Measurements from ENCODE around the gene NOL3. TPM values are rescaled to one million over a fixed set of nuclear protein-coding genes. Genes with fewer than 3 reads are reported as not detected.

NOL3 gene
- total RNA-seq, 1 experiment from 2014 or later, result 91.6 TPM

DNA sequence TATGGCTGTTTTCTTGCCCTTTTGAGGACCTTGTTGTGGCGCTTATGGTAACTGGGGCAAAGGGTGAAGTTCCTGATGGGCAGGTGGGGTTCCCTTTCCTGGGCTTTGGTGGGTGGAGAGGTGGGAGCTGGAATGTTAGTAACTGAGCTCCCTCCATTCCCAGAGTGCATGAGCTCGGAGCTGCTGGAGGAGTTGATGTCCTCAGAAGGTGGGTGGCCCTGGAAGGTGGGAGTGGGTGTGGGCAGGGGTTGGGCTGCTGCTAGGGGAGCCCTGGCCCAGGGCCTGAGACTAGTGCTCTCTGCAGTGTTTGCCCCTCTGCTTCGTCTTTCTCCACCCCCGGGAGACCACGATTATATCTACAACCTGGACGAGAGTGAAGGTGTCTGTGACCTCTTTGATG is 27.4 kb downstream of the NOL3 start:
- no peaks in the 10 kb centered on the region for H3K9me2 ChIP-seq (replicated peaks; ENCODE audit: low read length)
- TF ChIP-seq, protein P1, sequence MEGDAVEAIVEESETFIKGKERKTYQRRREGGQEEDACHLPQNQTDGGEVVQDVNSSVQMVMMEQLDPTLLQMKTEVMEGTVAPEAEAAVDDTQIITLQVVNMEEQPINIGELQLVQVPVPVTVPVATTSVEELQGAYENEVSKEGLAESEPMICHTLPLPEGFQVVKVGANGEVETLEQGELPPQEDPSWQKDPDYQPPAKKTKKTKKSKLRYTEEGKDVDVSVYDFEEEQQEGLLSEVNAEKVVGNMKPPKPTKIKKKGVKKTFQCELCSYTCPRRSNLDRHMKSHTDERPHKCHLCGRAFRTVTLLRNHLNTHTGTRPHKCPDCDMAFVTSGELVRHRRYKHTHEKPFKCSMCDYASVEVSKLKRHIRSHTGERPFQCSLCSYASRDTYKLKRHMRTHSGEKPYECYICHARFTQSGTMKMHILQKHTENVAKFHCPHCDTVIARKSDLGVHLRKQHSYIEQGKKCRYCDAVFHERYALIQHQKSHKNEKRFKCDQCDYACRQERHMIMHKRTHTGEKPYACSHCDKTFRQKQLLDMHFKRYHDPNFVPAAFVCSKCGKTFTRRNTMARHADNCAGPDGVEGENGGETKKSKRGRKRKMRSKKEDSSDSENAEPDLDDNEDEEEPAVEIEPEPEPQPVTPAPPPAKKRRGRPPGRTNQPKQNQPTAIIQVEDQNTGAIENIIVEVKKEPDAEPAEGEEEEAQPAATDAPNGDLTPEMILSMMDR (conservative IDR thresholded peaks at IDR 0.05; ENCODE audit: low read depth, low read length), result no peak
- TF ChIP-seq EZH2phosphoT487 (IDR thresholded peaks at IDR 0.05; ENCODE audit: borderline replicate concordance, low read length), result no peak
- no peak for TF ChIP-seq EZH2 (IDR thresholded peaks at IDR 0.05; ENCODE audit: low read length, unreplicated experiment)
- POLR2A ChIA-PET (ENCODE audit: unreplicated experiment), result interaction anchor here (0.6 kb wide), 1 partner anchor 1499 kb away, joined by 4 read pairs; no protein-coding TSS in a partner anchor
- peaks cover 23% of the 10 kb centered on the region for H3K79me2 ChIP-seq (ENCODE audit: low read length)
- CTCF ChIA-PET, result interaction anchor here (0.9 to 2.3 kb wide), 3 partner anchors 29 to 49 kb away, joined by 3 to 9 read pairs (median 5); partner anchors contain the start of gene TMEM208
- H3F3A ChIP-seq (ENCODE audit: low read length, unreplicated experiment), result no peaks in the 10 kb centered on the region
- no peak for DNase-seq
- no peak overlapping the region for H3K27ac ChIP-seq (ENCODE audit: low read length)
- no TSS peak for BruUV-seq (replicated peaks)
- H2AFZ ChIP-seq (ENCODE audit: low read length), result no peak overlapping the region
- H3K27me3 ChIP-seq (ENCODE audit: low read length), result no peaks in the 10 kb centered on the region
- no peak overlapping the region for H3K4me2 ChIP-seq (ENCODE audit: low read length)
- no peak for ATAC-seq
- peaks cover 11% of the 10 kb centered on the region for H3K4me1 ChIP-seq (ENCODE audit: insufficient read depth, low read length)
- no peaks in the 10 kb centered on the region for H3K9me3 ChIP-seq (ENCODE audit: low read length)
- intact Hi-C loops (cut with micrococcal nuclease), result loop anchor here (10.0 kb wide), 1 partner anchor 47 kb away; the partner anchor contains the start of genes FHOD1 and SLC9A5
- H3K9ac ChIP-seq (ENCODE audit: low read length), result no peak overlapping the region
- no peak overlapping the region for H3K4me3 ChIP-seq (ENCODE audit: low read length)
- H4K20me1 ChIP-seq (ENCODE audit: low read length), result no peaks in the 10 kb centered on the region; the same call in none of the 2 replicates
- H3K36me3 ChIP-seq (ENCODE audit: low read depth, low read length), result peaks cover 18% of the 10 kb centered on the region; the same call in 1 of the 2 replicates

DNA sequence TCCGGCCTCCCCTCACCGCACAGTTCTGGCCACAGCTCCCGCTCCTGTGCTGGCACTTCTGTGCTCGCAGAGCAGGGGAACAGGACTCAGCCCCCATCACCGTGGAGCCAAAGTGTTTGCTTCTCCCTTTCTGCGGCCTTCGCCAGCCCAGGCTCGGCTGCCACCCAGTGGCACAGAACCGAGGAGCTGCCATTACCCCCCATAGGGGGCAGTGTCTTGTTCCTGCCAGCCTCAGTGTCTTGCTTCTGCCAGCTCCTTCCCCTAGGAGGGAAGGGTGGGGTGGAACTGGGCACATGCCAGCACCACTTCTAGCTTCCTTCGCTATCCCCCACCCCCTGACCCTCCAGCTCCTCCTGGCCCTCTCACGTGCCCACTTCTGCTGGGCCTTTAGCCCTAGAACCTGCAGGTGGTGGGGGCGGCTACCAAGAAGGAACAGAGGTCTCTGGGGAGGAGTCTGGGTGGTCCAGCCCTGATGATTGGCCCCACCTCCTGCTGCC is 27.9 kb downstream of the NOL3 start:
- Histone ChIP-seq H3K9ac (ENCODE audit: low read length) (no peak overlapping the region), H3K79me2 (ENCODE audit: low read length) (peaks cover 17% of the 10 kb centered on the region), H3F3A (ENCODE audit: low read length, unreplicated experiment) (no peaks in the 10 kb centered on the region), H3K4me2 (ENCODE audit: low read length) (no peak overlapping the region), H3K9me2 (replicated peaks; ENCODE audit: low read length) (no peaks in the 10 kb centered on the region), H3K27me3 (ENCODE audit: low read length) (no peaks in the 10 kb centered on the region), H2AFZ (ENCODE audit: low read length) (no peak overlapping the region), H3K36me3 (ENCODE audit: low read depth, low read length) (peaks cover 18% of the 10 kb centered on the region; the same call in 1 of the 2 replicates), H3K27ac (ENCODE audit: low read length) (no peak overlapping the region), H4K20me1 (ENCODE audit: low read length) (no peaks in the 10 kb centered on the region; the same call in none of the 2 replicates), H3K9me3 (ENCODE audit: low read length) (no peaks in the 10 kb centered on the region), H3K4me3 (ENCODE audit: low read length) (no peak overlapping the region), H3K4me1 (ENCODE audit: insufficient read depth, low read length) (peaks cover 6% of the 10 kb centered on the region)
- ATAC-seq (peak; percentile 77), DNase-seq (peak; percentile 30)
- TF ChIP-seq EZH2phosphoT487 (IDR thresholded peaks at IDR 0.05; ENCODE audit: borderline replicate concordance, low read length), result no peak
- no peak for TF ChIP-seq EZH2 (IDR thresholded peaks at IDR 0.05; ENCODE audit: low read length, unreplicated experiment)
- TF ChIP-seq, protein P1 (conservative IDR thresholded peaks at IDR 0.05; ENCODE audit: low read depth, low read length), result peak; percentile 70
- intact Hi-C loops (cut with micrococcal nuclease), result loop anchor here (10.0 kb wide), 1 partner anchor 47 kb away; the partner anchor contains the start of genes FHOD1 and SLC9A5
- POLR2A ChIA-PET (ENCODE audit: unreplicated experiment), result interaction anchor here (0.6 kb wide), 2 partner anchors 70 to 1498 kb away, joined by 4 to 15 read pairs; no protein-coding TSS in a partner anchor
- CTCF ChIA-PET, result interaction anchor here (0.9 to 2.3 kb wide), 3 partner anchors 29 to 49 kb away, joined by 3 to 9 read pairs (median 5); partner anchors contain the start of gene TMEM208
- no TSS peak for BruUV-seq (replicated peaks)

Data from PC-3 (cell line).